HS-5 (cell line): ENCODE measurements around the gene FAM161A.

Source experiments
- DNase-seq: peaks from one replicate; pipeline ENCODE4 v3.0.0-alpha.2; 2012; ENCODE audit warnings: low read depth

FAM161A gene

GRCh38 chr2:61784643-61785042 lies 69.2 kb downstream of the FAM161A start:
- DNase-seq = no peak

GRCh38 chr2:61775956-61776570 lies 77.8 kb downstream of the FAM161A start:
- no peak for DNase-seq
